IMR-90 (cell line): ENCODE data around the gene CFAP61. TPM values are rescaled to one million over a fixed set of nuclear protein-coding genes. Genes with fewer than 3 reads are reported as not detected.

Experiments
- ATAC-seq: fragments of 200-7000 bp; cut with Tn5 transposase; 2 replicates; pipeline ENCODE4 v1.9.1; 2020; ENCODE audit warnings: low read depth, mild to moderate bottlenecking, moderate library complexity
- BruUV-seq: library from RNA; stranded (reverse); fragments of 400-500 nt; replicated peaks from 2 replicates; lab custom pipeline; 2021; lab: Mats Ljungman, UMichigan
- CTCF ChIA-PET: fragments of 300-600 bp; formaldehyde crosslinking; extraction: SDS; loops from one replicate; lab custom pipeline; 2021; ENCODE audit warnings: antibody characterized with exemption; lab: Yijun Ruan, JAX
- POLR2A ChIA-PET: fragments of 300-600 bp; sonication (Branson Sonifier 250); formaldehyde crosslinking; loops from one replicate; lab custom pipeline; 2022; ENCODE audit warnings: antibody characterized with exemption; ENCODE audit not compliant: unreplicated experiment; lab: Charles Lee
- DNase-seq: peaks from one replicate; pipeline ENCODE4 v3.0.0; 2013
- H2AFZ ChIP-seq: replicated peaks from 2 replicates; pipeline ENCODE3; 2013; ENCODE audit warnings: low read length, mild to moderate bottlenecking; ENCODE audit not compliant: poor library complexity
- H2AK5ac ChIP-seq: 2 replicates; pipeline ENCODE4 v1.6.1; 2013; ENCODE audit warnings: low read depth, low read length, inconsistent platforms
- H2AK9ac ChIP-seq: replicated peaks from 2 replicates; pipeline ENCODE3; 2013; ENCODE audit warnings: mild to moderate bottlenecking, low read depth, low read length, moderate library complexity; ENCODE audit not compliant: poor library complexity
- H2BK120ac ChIP-seq: 2 replicates; pipeline ENCODE4 v1.6.1; 2013; ENCODE audit warnings: low read depth, low read length, inconsistent platforms
- H2BK15ac ChIP-seq: 3 replicates; pipeline ENCODE4 v1.6.1; 2013; ENCODE audit warnings: low read depth, low read length, inconsistent platforms
- H2BK20ac ChIP-seq: 2 replicates; pipeline ENCODE4 v1.6.1; 2013; ENCODE audit warnings: low read depth, mild to moderate bottlenecking, inconsistent platforms, low read length, moderate library complexity
- H2BK5ac ChIP-seq: 2 replicates; pipeline ENCODE4 v1.6.1; 2013; ENCODE audit warnings: mild to moderate bottlenecking, low read depth, low read length, inconsistent platforms; ENCODE audit not compliant: poor library complexity, severe bottlenecking
- H3K14ac ChIP-seq: replicated peaks from 2 replicates; pipeline ENCODE4 v1.6.1; 2013; ENCODE audit warnings: low read depth, low read length, inconsistent platforms
- H3K18ac ChIP-seq: 2 replicates; pipeline ENCODE4 v1.6.1; 2013; ENCODE audit warnings: low read depth, low read length, control low read depth
- H3K23ac ChIP-seq: 2 replicates; pipeline ENCODE4 v1.6.1; 2013; ENCODE audit warnings: low read depth, low read length, inconsistent platforms
- H3K27ac ChIP-seq: 2 replicates; pipeline ENCODE4 v1.5.1; 2013; ENCODE audit warnings: mild to moderate bottlenecking, control low read depth, low read length; ENCODE audit not compliant: insufficient read depth
- H3K27me3 ChIP-seq: 2 replicates; pipeline ENCODE4 v1.6.1; 2013; ENCODE audit warnings: low read length; ENCODE audit not compliant: control insufficient read depth, insufficient read depth
- H3K36me3 ChIP-seq: 2 replicates; pipeline ENCODE4 v1.6.1; 2013; ENCODE audit warnings: low read length, mixed read lengths; ENCODE audit not compliant: control insufficient read depth, insufficient read depth
- H3K4ac ChIP-seq: 2 replicates; pipeline ENCODE4 v1.6.1; 2013; ENCODE audit warnings: low read depth, low read length, inconsistent platforms
- H3K4me1 ChIP-seq: 2 replicates; pipeline ENCODE4 v1.6.1; 2013; ENCODE audit warnings: low read length, mixed read lengths; ENCODE audit not compliant: control insufficient read depth, insufficient read depth
- H3K4me2 ChIP-seq: 2 replicates; pipeline ENCODE4 v1.6.1; 2013; ENCODE audit warnings: low read depth, mild to moderate bottlenecking, control low read depth, low read length, moderate library complexity
- H3K4me3 ChIP-seq: 2 replicates; pipeline ENCODE4 v1.5.1; 2013; ENCODE audit warnings: low read depth, mild to moderate bottlenecking, control low read depth, low read length, moderate library complexity; ENCODE audit not compliant: insufficient read depth
- H3K56ac ChIP-seq: 2 replicates; pipeline ENCODE4 v1.6.1; 2013; ENCODE audit warnings: low read length, inconsistent platforms; ENCODE audit not compliant: insufficient read depth; ENCODE audit errors: extremely low read depth
- H3K79me1 ChIP-seq, 2 experiments: 2 replicates each; pipeline ENCODE4 v1.6.1; 2013; ENCODE audit warnings: low read length in 2 of 2, inconsistent platforms in 1 of 2, low read depth in 1 of 2
- H3K9ac ChIP-seq: 2 replicates; pipeline ENCODE4 v1.6.1; 2013; ENCODE audit warnings: low read depth, low read length, control low read depth
- H3K9me1 ChIP-seq: 2 replicates; pipeline ENCODE4 v1.6.1; 2013; ENCODE audit warnings: low read length, inconsistent platforms; ENCODE audit not compliant: insufficient read depth
- H3K9me3 ChIP-seq: 2 replicates; pipeline ENCODE4 v1.6.1; 2013; ENCODE audit warnings: low read length; ENCODE audit not compliant: control insufficient read depth, insufficient read depth
- H4K20me1 ChIP-seq: 2 replicates; pipeline ENCODE4 v1.6.1; 2013; ENCODE audit warnings: low read length, inconsistent platforms; ENCODE audit not compliant: insufficient read depth
- H4K5ac ChIP-seq: 2 replicates; pipeline ENCODE4 v1.6.1; 2013; ENCODE audit warnings: mild to moderate bottlenecking, low read depth, low read length, control low read depth
- H4K8ac ChIP-seq, 2 experiments: 2 replicates each; pipeline ENCODE4 v1.6.1; 2013; ENCODE audit warnings: low read depth in 2 of 2, low read length in 2 of 2, control low read depth in 1 of 2, inconsistent platforms in 1 of 2
- H4K91ac ChIP-seq: 2 replicates; pipeline ENCODE4 v1.6.1; 2013; ENCODE audit warnings: low read depth, low read length, inconsistent platforms; ENCODE audit not compliant: insufficient read depth
- BHLHE40 ChIP-seq: fragments of 150-350 bp; IDR thresholded peaks from 2 replicates; pipeline ENCODE4 v1.6.1; 2016; ENCODE audit warnings: mild to moderate bottlenecking, low read depth, low read length
- CEBPB ChIP-seq: IDR thresholded peaks from 2 replicates; pipeline ENCODE4 v1.6.1; 2012; ENCODE audit warnings: low read depth, low read length, improper control_type of control experiment
- CHD1 ChIP-seq: IDR thresholded peaks from 2 replicates; pipeline ENCODE4 v1.6.1; 2012; ENCODE audit warnings: low read depth, low read length, improper control_type of control experiment
- CTCF ChIP-seq: conservative IDR thresholded peaks from 2 replicates; pipeline ENCODE4 v1.5.1; 2012; ENCODE audit warnings: mild to moderate bottlenecking, low read depth, low read length, improper control_type of control experiment
- ELK1 ChIP-seq: fragments of 150-350 bp; IDR thresholded peaks from 2 replicates; pipeline ENCODE4 v1.6.1; 2016; ENCODE audit warnings: low read depth, mild to moderate bottlenecking, low read length, moderate library complexity, borderline replicate concordance
- MAFK ChIP-seq: IDR thresholded peaks from 2 replicates; pipeline ENCODE4 v1.6.1; 2012; ENCODE audit warnings: low read depth, low read length, improper control_type of control experiment
- MAZ ChIP-seq: IDR thresholded peaks from 2 replicates; pipeline ENCODE4 v1.6.1; 2012; ENCODE audit warnings: low read depth, mild to moderate bottlenecking, low read length, improper control_type of control experiment, moderate library complexity, borderline replicate concordance
- MXI1 ChIP-seq: IDR thresholded peaks from 2 replicates; pipeline ENCODE4 v1.6.1; 2012; ENCODE audit warnings: low read depth, mild to moderate bottlenecking, low read length, moderate library complexity, borderline replicate concordance
- NFE2L2 ChIP-seq: fragments of 150-350 bp; IDR thresholded peaks from 2 replicates; pipeline ENCODE4 v1.6.1; 2016; ENCODE audit warnings: low read depth, mild to moderate bottlenecking, low read length
- POLR2A ChIP-seq: IDR thresholded peaks from 2 replicates; pipeline ENCODE4 v1.6.1; 2012; ENCODE audit warnings: mild to moderate bottlenecking, low read depth, low read length
- RAD21 ChIP-seq: IDR thresholded peaks from 2 replicates; pipeline ENCODE4 v1.6.1; 2012; ENCODE audit warnings: low read length, improper control_type of control experiment
- RCOR1 ChIP-seq: IDR thresholded peaks from 2 replicates; pipeline ENCODE4 v1.6.1; 2012; ENCODE audit warnings: mild to moderate bottlenecking, low read length, improper control_type of control experiment; ENCODE audit not compliant: insufficient replicate concordance
- RFX5 ChIP-seq: IDR thresholded peaks from 2 replicates; pipeline ENCODE4 v1.8.0; 2012; ENCODE audit warnings: low read depth, mild to moderate bottlenecking, low read length, moderate library complexity
- SMC3 ChIP-seq: fragments of 150-350 bp; IDR thresholded peaks from 2 replicates; pipeline ENCODE4 v1.6.1; 2016; ENCODE audit warnings: low read depth, mild to moderate bottlenecking, antibody characterized with exemption, low read length, moderate library complexity
- USF2 ChIP-seq: fragments of 150-350 bp; IDR thresholded peaks from 2 replicates; pipeline ENCODE4 v1.6.1; 2017; ENCODE audit warnings: mild to moderate bottlenecking, antibody characterized with exemption, low read length, low read depth
- WGBS, 2 experiments: methylation state at CpG; one replicate each; pipeline versions ENCODE4 v1.1.5 to v1.1.7; 2013; ENCODE audit warnings: missing lambda C conversion rate in 2 of 2; ENCODE audit not compliant: insufficient read length in 1 of 2; ENCODE audit errors: extremely low coverage in 2 of 2; 5-methylcytosine and 5-hydroxymethylcytosine counted together
- dilution Hi-C: fragments of 300-500 bp; cut with HindIII; formaldehyde crosslinking; loops from one replicate; pipeline ENCODE4 v1.14.3; 2018; ENCODE audit warnings: low sequenced_read_pairs; ENCODE audit not compliant: unreplicated experiment
- in situ Hi-C: fragments of 300-500 bp; cut with MboI; formaldehyde crosslinking; loops from 3 replicates; pipeline ENCODE4 v1.14.3; 2019; ENCODE audit warnings: low sequenced_read_pairs, inconsistent platforms, mixed read lengths
- intact Hi-C: fragments of 100-400 bp; cut with micrococcal nuclease; formaldehyde crosslinking; loops from 2 replicates; pipeline ENCODE4 v1.10.0; 2022
- polyA plus RNA-seq, 3 experiments: library from polyadenylated mRNA; depleted of rRNA; stranded (reverse); fragments of >200 nt; gene quantifications; 2 replicates each; pipeline ENCODE4 v1.2.3, GENCODE V29; 2012; ENCODE audit warnings: low replicate concordance in 1 of 3
- total RNA-seq: library from RNA; depleted of rRNA; stranded (reverse); fragments of >200 nt; gene quantifications from 2 replicates; pipeline ENCODE4 v1.2.3, GENCODE V29; 2012

The CFAP61 gene
- total and polyA plus RNA-seq, 2 of the 4 experiments (the other 2 are of a cell fraction) = 0.07 TPM; not detected in 1

- Histone ChIP-seq H2AK5ac (no peak overlapping the region), H2BK15ac (no peak overlapping the region), H3K27ac (no peak overlapping the region), H4K8ac (no peak overlapping the region), H4K91ac (no peak overlapping the region), H2BK5ac (no peak overlapping the region), H3K4me3 (no peak overlapping the region), H3K4ac (no peak overlapping the region), H3K79me1 (no peaks in the 10 kb centered on the region), H2AFZ (no peak overlapping the region), H2BK20ac (no peak overlapping the region), H3K27me3 (peaks cover 78% of the 10 kb centered on the region), H3K23ac (no peak overlapping the region), H4K20me1 (no peaks in the 10 kb centered on the region), H3K4me1 (peaks cover 2% of the 10 kb centered on the region; the same call in 1 of the 2 replicates), H3K14ac (no peak overlapping the region), H3K56ac (no peak overlapping the region), H3K4me2 (no peak overlapping the region; the same call in 1 of the 2 replicates), H4K5ac (no peak overlapping the region), H2BK120ac (no peak overlapping the region), H3K18ac (no peak overlapping the region), H3K9me3 (peaks cover 3% of the 10 kb centered on the region; the same call in 1 of the 2 replicates), H3K9ac (no peak overlapping the region), H3K36me3 (no peaks in the 10 kb centered on the region), H2AK9ac (no peak overlapping the region), H3K9me1 (no peaks in the 10 kb centered on the region)
- WGBS, 2 experiments = 3% methylated on average over 12 of the region's 70 CpGs; no CpG with 5 or more reads in 1 of the 2 experiments
- no peak for ATAC-seq
- ChIA-PET POLR2A (no interaction called here), CTCF (no interaction called here)
- DNase-seq = no peak
- intact Hi-C loops = no loop called here
- no TSS peak for BruUV-seq
- dilution Hi-C loops = no loop called here
- in situ Hi-C loops = loop anchor here (5.0 kb wide), 1 partner anchor 203 kb away; no protein-coding TSS in a partner anchor
- TF ChIP-seq CHD1 = no peak
- no peak for TF ChIP-seq MXI1
- no peak for TF ChIP-seq MAZ
- TF ChIP-seq USF2 = no peak
- TF ChIP-seq CTCF = no peak
- TF ChIP-seq MAFK = no peak
- TF ChIP-seq ELK1 = no peak
- no peak for TF ChIP-seq RFX5
- TF ChIP-seq SMC3 = no peak
- TF ChIP-seq POLR2A = no peak
- no peak for TF ChIP-seq RCOR1
- no peak for TF ChIP-seq RAD21
- TF ChIP-seq CEBPB = no peak
- no peak for TF ChIP-seq NFE2L2
- no peak for TF ChIP-seq BHLHE40
These were observed 311.7 kb downstream of the CFAP61 start for GRCh38 chr20:20363799-20364592.
